GM12878 (cell line): Measurements from ENCODE around the gene CLECL1. TPM values are rescaled to one million over a fixed set of nuclear protein-coding genes. Genes with fewer than 3 reads are reported as not detected.

Source experiments
- CBFB ChIP-seq: IDR thresholded peaks from 2 replicates; pipeline ENCODE4 v1.6.1; 2016; ENCODE audit warnings: antibody characterized with exemption, low read depth
- E4F1 ChIP-seq: fragments of 450-650 bp; IDR thresholded peaks from 2 replicates; pipeline ENCODE4 v1.6.1; 2018; ENCODE audit warnings: borderline replicate concordance, mild to moderate bottlenecking; ENCODE audit not compliant: partially characterized antibody
- EP300 ChIP-seq, 2 experiments: fragments of 150-350 bp in 1 of 2; IDR thresholded peaks; 2 replicates each; pipeline ENCODE4 v1.6.1; 2011 to 2012; ENCODE audit warnings: low read depth in 2 of 2, low read length in 2 of 2, borderline replicate concordance in 1 of 2, improper control_type of control experiment in 1 of 2, inconsistent platforms in 1 of 2; ENCODE audit not compliant: control insufficient read depth in 1 of 2
- IKZF1 ChIP-seq: fragments of 450-650 bp; conservative IDR thresholded peaks from 2 replicates; pipeline ENCODE4 v1.6.1; 2017; ENCODE audit warnings: antibody characterized with exemption, mild to moderate bottlenecking
- IKZF2 ChIP-seq, 2 experiments: fragments of 450-650 bp; IDR thresholded peaks; 2 replicates each; pipeline ENCODE4 v1.6.1; 2017; ENCODE audit warnings: mild to moderate bottlenecking in 2 of 2, moderate library complexity in 2 of 2
- JUND ChIP-seq: IDR thresholded peaks from 2 replicates; pipeline ENCODE4 v1.6.1; 2012; ENCODE audit warnings: low read depth, mild to moderate bottlenecking, low read length, improper control_type of control experiment, moderate library complexity
- MEF2A ChIP-seq: IDR thresholded peaks from 2 replicates; pipeline ENCODE4 v1.6.1; 2011; ENCODE audit warnings: low read depth, mild to moderate bottlenecking, low read length, moderate library complexity; ENCODE audit not compliant: insufficient read depth
- NR2F1 ChIP-seq: fragments of 450-650 bp; conservative IDR thresholded peaks from 2 replicates; pipeline ENCODE4 v1.6.1; 2017; ENCODE audit warnings: mild to moderate bottlenecking
- POLR2A ChIP-seq: IDR thresholded peaks from 2 replicates; pipeline ENCODE4 v1.6.1; 2011; ENCODE audit warnings: low read depth, mild to moderate bottlenecking, low read length
- RELA ChIP-seq: fragments of 450-650 bp; IDR thresholded peaks from 2 replicates; pipeline ENCODE4 v1.8.0; 2014; ENCODE audit warnings: borderline replicate concordance; ENCODE audit not compliant: partially characterized antibody
- SIX5 ChIP-seq: IDR thresholded peaks from 2 replicates; pipeline ENCODE4 v1.6.1; 2011; ENCODE audit warnings: mild to moderate bottlenecking, low read depth, low read length, moderate library complexity; ENCODE audit not compliant: severe bottlenecking
- ZNF274 ChIP-seq: IDR thresholded peaks from one replicate; pipeline ENCODE4 v1.8.0; 2011; ENCODE audit not compliant: insufficient read length, insufficient read depth
- ZNF592 ChIP-seq: fragments of 450-650 bp; IDR thresholded peaks from 2 replicates; pipeline ENCODE4 v1.6.1; 2017; ENCODE audit warnings: mild to moderate bottlenecking, moderate library complexity
- polyA plus RNA-seq, 11 experiments: library from polyadenylated mRNA; depleted of rRNA in 4 of 11; unstranded in 6 of 11; stranded (reverse) in 5 of 11; fragments of >200 nt; fragmentation: Nextera tagmentation in 4 of 11; fragmentation: Illumina TruSeq in 1 of 11; extraction: Ambion mirVana in 4 of 11; extraction: Trizol in 1 of 11; gene quantifications; 1 replicate in 1 of 11; 2 replicates in 10 of 11; pipeline versions ENCODE4 v1.2.1 to v1.2.3, GENCODE V29; 2011 to 2016; ENCODE audit warnings: inconsistent platforms in 2 of 11, missing spikeins in 2 of 11, low read depth in 1 of 11
- total RNA-seq, 4 experiments: library from RNA; depleted of rRNA in 3 of 4; stranded (reverse); fragments of >200 nt in 3 of 4; fragmentation: Illumina TruSeq in 1 of 4; extraction: Trizol in 1 of 4; gene quantifications; 2 replicates each; pipeline versions ENCODE4 v1.2.1 to v1.2.3, GENCODE V29; 2013 to 2021
- TF ChIP-seq, protein P1 (sequence below): fragments of 450-650 bp; IDR thresholded peaks from 2 replicates; pipeline ENCODE4 v1.6.1; 2017; ENCODE audit warnings: low read depth, mild to moderate bottlenecking, moderate library complexity
- TF ChIP-seq, protein P2 (sequence below): fragments of 450-650 bp; IDR thresholded peaks from 2 replicates; pipeline ENCODE4 v1.6.1; 2018; ENCODE audit warnings: mild to moderate bottlenecking, low read depth, moderate library complexity; ENCODE audit not compliant: partially characterized antibody
- TF ChIP-seq, protein P3 (sequence below): fragments of 450-650 bp; IDR thresholded peaks from 2 replicates; pipeline ENCODE4 v1.6.1; 2014; ENCODE audit warnings: mild to moderate bottlenecking

Gene CLECL1
- total and polyA plus RNA-seq, 10 of the 15 experiments (the other 5 are each of a cell fraction or from before 2014, with no cell fraction given) = 4.6 to 56.5 (median 46.4) TPM

GRCh38 chr12:9717070-9717925, 15.6 kb downstream of the CLECL1 start (continued):
- TF ChIP-seq, protein P1, sequence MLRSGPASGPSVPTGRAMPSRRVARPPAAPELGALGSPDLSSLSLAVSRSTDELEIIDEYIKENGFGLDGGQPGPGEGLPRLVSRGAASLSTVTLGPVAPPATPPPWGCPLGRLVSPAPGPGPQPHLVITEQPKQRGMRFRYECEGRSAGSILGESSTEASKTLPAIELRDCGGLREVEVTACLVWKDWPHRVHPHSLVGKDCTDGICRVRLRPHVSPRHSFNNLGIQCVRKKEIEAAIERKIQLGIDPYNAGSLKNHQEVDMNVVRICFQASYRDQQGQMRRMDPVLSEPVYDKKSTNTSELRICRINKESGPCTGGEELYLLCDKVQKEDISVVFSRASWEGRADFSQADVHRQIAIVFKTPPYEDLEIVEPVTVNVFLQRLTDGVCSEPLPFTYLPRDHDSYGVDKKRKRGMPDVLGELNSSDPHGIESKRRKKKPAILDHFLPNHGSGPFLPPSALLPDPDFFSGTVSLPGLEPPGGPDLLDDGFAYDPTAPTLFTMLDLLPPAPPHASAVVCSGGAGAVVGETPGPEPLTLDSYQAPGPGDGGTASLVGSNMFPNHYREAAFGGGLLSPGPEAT = no peak
- peak; percentile 90 for TF ChIP-seq MEF2A
- TF ChIP-seq IKZF1 = 0 out of 2 replicates have a peak, but pooled peaks have one; percentile 11
- TF ChIP-seq POLR2A = no peak
- no peak for TF ChIP-seq JUND
- TF ChIP-seq SIX5 = no peak
- no peak for TF ChIP-seq ZNF274
- peak in 1 of 2 experiments; percentile 24; a peak in 1 of 4 replicates for TF ChIP-seq EP300 (IDR thresholded peaks at IDR 0.05; ENCODE audit: borderline replicate concordance in 1 of 2, control insufficient read depth in 1 of 2, low read depth in 2 of 2, low read length in 2 of 2)
- no peak for TF ChIP-seq NR2F1
- TF ChIP-seq ZNF592 = no peak
- TF ChIP-seq IKZF2 (IDR thresholded peaks at IDR 0.05) = no peak; a peak in 1 of 4 replicates
- no peak for TF ChIP-seq RELA
- TF ChIP-seq E4F1 = no peak
- TF ChIP-seq, protein P2, sequence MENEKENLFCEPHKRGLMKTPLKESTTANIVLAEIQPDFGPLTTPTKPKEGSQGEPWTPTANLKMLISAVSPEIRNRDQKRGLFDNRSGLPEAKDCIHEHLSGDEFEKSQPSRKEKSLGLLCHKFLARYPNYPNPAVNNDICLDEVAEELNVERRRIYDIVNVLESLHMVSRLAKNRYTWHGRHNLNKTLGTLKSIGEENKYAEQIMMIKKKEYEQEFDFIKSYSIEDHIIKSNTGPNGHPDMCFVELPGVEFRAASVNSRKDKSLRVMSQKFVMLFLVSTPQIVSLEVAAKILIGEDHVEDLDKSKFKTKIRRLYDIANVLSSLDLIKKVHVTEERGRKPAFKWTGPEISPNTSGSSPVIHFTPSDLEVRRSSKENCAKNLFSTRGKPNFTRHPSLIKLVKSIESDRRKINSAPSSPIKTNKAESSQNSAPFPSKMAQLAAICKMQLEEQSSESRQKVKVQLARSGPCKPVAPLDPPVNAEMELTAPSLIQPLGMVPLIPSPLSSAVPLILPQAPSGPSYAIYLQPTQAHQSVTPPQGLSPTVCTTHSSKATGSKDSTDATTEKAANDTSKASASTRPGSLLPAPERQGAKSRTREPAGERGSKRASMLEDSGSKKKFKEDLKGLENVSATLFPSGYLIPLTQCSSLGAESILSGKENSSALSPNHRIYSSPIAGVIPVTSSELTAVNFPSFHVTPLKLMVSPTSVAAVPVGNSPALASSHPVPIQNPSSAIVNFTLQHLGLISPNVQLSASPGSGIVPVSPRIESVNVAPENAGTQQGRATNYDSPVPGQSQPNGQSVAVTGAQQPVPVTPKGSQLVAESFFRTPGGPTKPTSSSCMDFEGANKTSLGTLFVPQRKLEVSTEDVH = no peak
- no peak for TF ChIP-seq CBFB
- TF ChIP-seq, protein P3, sequence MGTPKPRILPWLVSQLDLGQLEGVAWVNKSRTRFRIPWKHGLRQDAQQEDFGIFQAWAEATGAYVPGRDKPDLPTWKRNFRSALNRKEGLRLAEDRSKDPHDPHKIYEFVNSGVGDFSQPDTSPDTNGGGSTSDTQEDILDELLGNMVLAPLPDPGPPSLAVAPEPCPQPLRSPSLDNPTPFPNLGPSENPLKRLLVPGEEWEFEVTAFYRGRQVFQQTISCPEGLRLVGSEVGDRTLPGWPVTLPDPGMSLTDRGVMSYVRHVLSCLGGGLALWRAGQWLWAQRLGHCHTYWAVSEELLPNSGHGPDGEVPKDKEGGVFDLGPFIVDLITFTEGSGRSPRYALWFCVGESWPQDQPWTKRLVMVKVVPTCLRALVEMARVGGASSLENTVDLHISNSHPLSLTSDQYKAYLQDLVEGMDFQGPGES = no peak
